H9 (cell line): ENCODE data around the gene RBMX2. TPM values are rescaled to one million over a fixed set of nuclear protein-coding genes. Genes with fewer than 3 reads are reported as not detected.

Experiments used
- DNase-seq: peaks from one replicate; pipeline ENCODE4 v3.0.0-alpha.2; 2017
- H2AFZ ChIP-seq: one replicate; pipeline ENCODE4 v1.6.1; 2013; ENCODE audit warnings: mild to moderate bottlenecking, low read length, control low read depth, moderate library complexity
- H2AK5ac ChIP-seq: 2 replicates; pipeline ENCODE4 v1.6.1; 2013; ENCODE audit warnings: low read length, control low read depth, mixed read lengths; ENCODE audit not compliant: insufficient read length
- H2BK120ac ChIP-seq: one replicate; pipeline ENCODE4 v1.6.1; 2013; ENCODE audit warnings: low read depth, mild to moderate bottlenecking, low read length, control low read depth, inconsistent platforms; ENCODE audit not compliant: poor library complexity, severe bottlenecking
- H2BK12ac ChIP-seq: 2 replicates; pipeline ENCODE4 v1.6.1; 2013; ENCODE audit warnings: low read length, control low read depth, mixed read lengths, low read depth; ENCODE audit not compliant: insufficient read length
- H2BK15ac ChIP-seq: 2 replicates; pipeline ENCODE4 v1.6.1; 2013; ENCODE audit warnings: low read depth, low read length, control low read depth
- H2BK20ac ChIP-seq: one replicate; pipeline ENCODE4 v1.6.1; 2013; ENCODE audit warnings: low read depth, mild to moderate bottlenecking, low read length, control low read depth, inconsistent platforms; ENCODE audit not compliant: poor library complexity, severe bottlenecking
- H2BK5ac ChIP-seq: 2 replicates; pipeline ENCODE4 v1.6.1; 2013; ENCODE audit warnings: low read length, control low read depth, mixed read lengths; ENCODE audit not compliant: insufficient read length
- H3K14ac ChIP-seq: 2 replicates; pipeline ENCODE4 v1.6.1; 2013; ENCODE audit warnings: low read length, control low read depth; ENCODE audit not compliant: insufficient read depth
- H3K18ac ChIP-seq: 2 replicates; pipeline ENCODE4 v1.6.1; 2013; ENCODE audit warnings: low read depth, mild to moderate bottlenecking, mixed read lengths, low read length, control low read depth; ENCODE audit not compliant: insufficient read length
- H3K23ac ChIP-seq: 2 replicates; pipeline ENCODE4 v1.6.1; 2013; ENCODE audit warnings: low read length, control low read depth, mixed read lengths, low read depth; ENCODE audit not compliant: insufficient read length
- H3K23me2 ChIP-seq: 2 replicates; pipeline ENCODE4 v1.6.1; 2013; ENCODE audit warnings: low read depth, mild to moderate bottlenecking, mixed read lengths, low read length, control low read depth; ENCODE audit not compliant: insufficient read length, poor library complexity, severe bottlenecking
- H3K27ac ChIP-seq: 2 replicates; pipeline ENCODE4 v1.5.1; 2013; ENCODE audit warnings: low read length, control low read depth, mixed read lengths, low read depth; ENCODE audit not compliant: insufficient read length
- H3K27me3 ChIP-seq: 2 replicates; pipeline ENCODE4 v1.6.1; 2013; ENCODE audit warnings: low read length, control low read depth, inconsistent platforms; ENCODE audit not compliant: insufficient read depth
- H3K4ac ChIP-seq: 2 replicates; pipeline ENCODE4 v1.6.1; 2013; ENCODE audit warnings: low read depth, mild to moderate bottlenecking, control low read depth, inconsistent platforms, low read length, moderate library complexity
- H3K4me1 ChIP-seq: 2 replicates; pipeline ENCODE4 v1.6.1; 2013; ENCODE audit warnings: low read length, control low read depth, inconsistent platforms; ENCODE audit not compliant: insufficient read depth
- H3K4me2 ChIP-seq: 2 replicates; pipeline ENCODE4 v1.6.1; 2013; ENCODE audit warnings: low read length, control low read depth, mixed read lengths; ENCODE audit not compliant: insufficient read length, insufficient read depth
- H3K56ac ChIP-seq: 2 replicates; pipeline ENCODE4 v1.6.1; 2013; ENCODE audit warnings: low read depth, mild to moderate bottlenecking, mixed read lengths, low read length, control low read depth; ENCODE audit not compliant: insufficient read length
- H3K79me1 ChIP-seq: 2 replicates; pipeline ENCODE4 v1.6.1; 2013; ENCODE audit warnings: low read depth, mild to moderate bottlenecking, moderate library complexity, low read length, control low read depth, inconsistent platforms; ENCODE audit not compliant: insufficient read depth, poor library complexity, severe bottlenecking
- H3K79me2 ChIP-seq: 2 replicates; pipeline ENCODE4 v1.6.1; 2013; ENCODE audit warnings: low read length, control low read depth, inconsistent platforms; ENCODE audit not compliant: insufficient read depth
- H3K9ac ChIP-seq: 2 replicates; pipeline ENCODE4 v1.6.1; 2013; ENCODE audit warnings: low read length, control low read depth, mixed read lengths; ENCODE audit not compliant: insufficient read length; ENCODE audit errors: extremely low read depth
- H3K9me3 ChIP-seq: one replicate; pipeline ENCODE4 v1.6.1; 2013; ENCODE audit warnings: low read depth, low read length, inconsistent platforms; ENCODE audit not compliant: control insufficient read depth
- H3T11ph ChIP-seq: one replicate; pipeline ENCODE4 v1.6.1; 2013; ENCODE audit warnings: mild to moderate bottlenecking, low read length, control low read depth, inconsistent platforms
- H4K20me1 ChIP-seq: one replicate; pipeline ENCODE4 v1.6.1; 2013; ENCODE audit not compliant: control insufficient read depth, insufficient read length, insufficient read depth
- H4K5ac ChIP-seq: 2 replicates; pipeline ENCODE4 v1.6.1; 2013; ENCODE audit warnings: low read depth, mild to moderate bottlenecking, mixed read lengths, low read length, control low read depth; ENCODE audit not compliant: insufficient read length
- H4K8ac ChIP-seq: replicated peaks from 2 replicates; pipeline ENCODE4 v1.6.1; 2013; ENCODE audit warnings: low read length, control low read depth, mixed read lengths, low read depth; ENCODE audit not compliant: insufficient read length
- H4K91ac ChIP-seq: 2 replicates; pipeline ENCODE4 v1.6.1; 2013; ENCODE audit warnings: low read depth, mild to moderate bottlenecking, moderate library complexity, mixed read lengths, low read length, control low read depth; ENCODE audit not compliant: insufficient read length
- H3K27ac Mint-ChIP-seq, 3 experiments: 2 replicates in 2 of 3; 3 replicates in 1 of 3; pipeline ENCODE4 v1.8.0; 2020 to 2021; ENCODE audit warnings: mixed read lengths in 3 of 3, mild to moderate bottlenecking in 1 of 3, moderate library complexity in 1 of 3
- H3K27me3 Mint-ChIP-seq: 2 replicates; pipeline ENCODE4 v1.8.0; 2021; ENCODE audit warnings: low read depth, mild to moderate bottlenecking, moderate library complexity, mixed read lengths
- H3K36me3 Mint-ChIP-seq, 3 experiments: 2 replicates in 2 of 3; 3 replicates in 1 of 3; pipeline ENCODE4 v1.8.0; 2020 to 2021; ENCODE audit warnings: low read depth in 3 of 3, mixed read lengths in 3 of 3; ENCODE audit not compliant: insufficient read depth in 1 of 3
- H3K4me1 Mint-ChIP-seq, 2 experiments: 2 replicates each; pipeline ENCODE4 v1.8.0; 2020; ENCODE audit warnings: mixed read lengths in 2 of 2
- H3K4me3 Mint-ChIP-seq, 2 experiments: 2 replicates in 1 of 2; 3 replicates in 1 of 2; pipeline ENCODE4 v1.8.0; 2020 to 2021; ENCODE audit warnings: mild to moderate bottlenecking in 2 of 2, mixed read lengths in 2 of 2, moderate library complexity in 1 of 2
- H3K9me3 Mint-ChIP-seq, 2 experiments: 2 replicates in 1 of 2; 3 replicates in 1 of 2; pipeline ENCODE4 v1.8.0; 2020; ENCODE audit warnings: mild to moderate bottlenecking in 2 of 2, mixed read lengths in 2 of 2, moderate library complexity in 1 of 2
- CTCF ChIP-seq: fragments of 200-600 bp; sonication (generic); conservative IDR thresholded peaks from 3 replicates; pipeline ENCODE4 v1.8.0; 2021; ENCODE audit warnings: antibody characterized with exemption, mild to moderate bottlenecking
- WGBS: extraction: QIAGEN DNeasy Blood & Tissue Kit; methylation state at CpG from one replicate; pipeline ENCODE4 v1.1.7; 2013; ENCODE audit warnings: missing lambda C conversion rate, low lambda C conversion rate, mixed read lengths; ENCODE audit not compliant: insufficient read length; ENCODE audit errors: extremely low coverage; 5-methylcytosine and 5-hydroxymethylcytosine counted together
- total RNA-seq: library from RNA; stranded (reverse); gene quantifications from 2 replicates; pipeline ENCODE4 v1.2.1, GENCODE V29; 2021

The RBMX2 gene
- total RNA-seq, 1 experiment from 2014 or later = 22.1 TPM

GRCh38 chrX:130414800-130415199 is 13.0 kb downstream of the RBMX2 start:
- no peak overlapping the region for H3K4me2 ChIP-seq
- WGBS = no CpG with 5 or more reads among the region's 5 CpGs
- peaks cover 0 to 41% of the 10 kb centered on the region in 2 experiments; a peak in 2 of 5 replicates for H3K9me3 Mint-ChIP-seq
- no peak overlapping the region for H2BK5ac ChIP-seq
- no peaks in the 10 kb centered on the region for H4K20me1 ChIP-seq
- no peak overlapping the region; the same call in 1 of the 2 replicates for H2BK15ac ChIP-seq
- peaks cover 2% of the 10 kb centered on the region; the same call in 1 of the 2 replicates for H3K4me1 ChIP-seq
- no peak overlapping the region for H3K23ac ChIP-seq
- H2BK20ac ChIP-seq = no peak overlapping the region
- H2BK12ac ChIP-seq = no peak overlapping the region
- H3K9me3 ChIP-seq = no peaks in the 10 kb centered on the region
- H4K91ac ChIP-seq = no peak overlapping the region
- no peak overlapping the region for H3K27ac Mint-ChIP-seq
- no peak overlapping the region for H3K4me3 Mint-ChIP-seq
- no peak for DNase-seq
- no peak overlapping the region for H3K18ac ChIP-seq
- no peak overlapping the region for H2AFZ ChIP-seq
- H3T11ph ChIP-seq = no peak overlapping the region
- H3K79me1 ChIP-seq = no peaks in the 10 kb centered on the region
- no peaks in the 10 kb centered on the region for H3K79me2 ChIP-seq
- no peak overlapping the region for H4K5ac ChIP-seq
- no peak overlapping the region for H3K14ac ChIP-seq
- no peak overlapping the region for H3K56ac ChIP-seq
- no peak overlapping the region for H3K27ac ChIP-seq
- no peaks in the 10 kb centered on the region for H3K27me3 ChIP-seq
- H3K4me1 Mint-ChIP-seq = peaks cover 4 to 13% of the 10 kb centered on the region in 2 experiments
- TF ChIP-seq CTCF = no peak
- H4K8ac ChIP-seq = no peak overlapping the region
- H3K4ac ChIP-seq = no peak overlapping the region
- H3K36me3 Mint-ChIP-seq = peaks cover 0 to 37% (median 21%) of the 10 kb centered on the region in 3 experiments; a peak in 6 of 7 replicates
- H3K9ac ChIP-seq = no peak overlapping the region
- no peak overlapping the region for H2AK5ac ChIP-seq
- H2BK120ac ChIP-seq = no peak overlapping the region
- H3K23me2 ChIP-seq = no peaks in the 10 kb centered on the region
- no peaks in the 10 kb centered on the region; the same call in 1 of the 2 replicates for H3K27me3 Mint-ChIP-seq
